ENCODE measurements around the gene CHRNE. TPM values are rescaled to one million over a fixed set of nuclear protein-coding genes. Genes with fewer than 3 reads are reported as not detected.

CHRNE gene
- total and polyA plus RNA-seq, 2 donors (not counting 1 experiment from before 2014, with no cell fraction given) = 0.99 to 4.7 TPM

DNA sequence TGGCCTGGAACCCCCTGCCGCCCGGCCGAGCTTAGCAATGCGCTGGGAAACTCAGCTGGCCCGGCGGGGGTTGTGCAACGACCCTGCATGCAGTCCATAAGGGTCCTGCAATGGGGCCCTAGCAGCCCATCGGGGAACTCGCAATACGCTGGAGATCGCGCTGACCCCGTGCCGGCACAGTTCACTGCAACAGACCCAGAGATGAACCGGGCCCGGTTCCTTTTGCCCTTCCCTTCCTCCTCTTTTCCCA is 36.6 kb upstream of the CHRNE start:
- ATAC-seq (ENCODE audit: low read depth) = no peak
- H3K27me3 ChIP-seq (replicated peaks in 1 of 4; ENCODE audit: control extremely low read depth in 1 of 4, control insufficient read depth in 3 of 4, insufficient read depth in 4 of 4, low read length in 3 of 4) = no peaks in the 10 kb centered on the region
- H3K27ac ChIP-seq (ENCODE audit: low read length in 2 of 2) = peak overlapping the region; percentile 70 to 87
- no peaks in the 10 kb centered on the region for H3K9me3 ChIP-seq (ENCODE audit: control extremely low read depth in 1 of 3, control insufficient read depth in 2 of 3, insufficient read depth in 1 of 3, low read length in 2 of 3)
- H3K4me1 ChIP-seq (ENCODE audit: control insufficient read depth in 2 of 2, insufficient read depth in 2 of 2, low read length in 2 of 2) = peaks cover 45 to 54% of the 10 kb centered on the region in 2 donors
- H3K9me3 Mint-ChIP-seq (ENCODE audit: insufficient read depth) = no peaks in the 10 kb centered on the region
- peaks cover 42% of the 10 kb centered on the region for H3K79me2 ChIP-seq (ENCODE audit: control insufficient read depth, insufficient read depth, low read length)
- H3K4me1 Mint-ChIP-seq = peaks cover 55% of the 10 kb centered on the region
- peak overlapping the region; percentile 95 for H3K27ac Mint-ChIP-seq
- H4K20me1 ChIP-seq (ENCODE audit: control insufficient read depth, insufficient read depth, low read length, poor library complexity, severe bottlenecking) = peaks cover 6% of the 10 kb centered on the region
- H3K36me3 ChIP-seq (replicated peaks in 1 of 2; ENCODE audit: control extremely low read depth in 1 of 2, control insufficient read depth in 1 of 2, extremely low read depth in 1 of 2, insufficient read depth in 2 of 2, low read length in 1 of 2) = peaks cover 0 to 38% of the 10 kb centered on the region in 2 experiments
- no peak for DNase-seq
- H3K4me3 Mint-ChIP-seq = peak overlapping the region; percentile 89
- peak overlapping the region; percentile 68 to 100 (median 86) for H3K4me3 ChIP-seq (ENCODE audit: control extremely low read depth in 1 of 5, extremely low read depth in 1 of 5, insufficient read depth in 1 of 5, low read depth in 2 of 5, low read length in 4 of 5)
- peak overlapping the region; percentile 99 for H3K4me2 ChIP-seq (replicated peaks; ENCODE audit: low read depth, low read length, poor library complexity, severe bottlenecking)
- intact Hi-C loops (cut with micrococcal nuclease) = loop anchor here (2.0 kb wide), 1 partner anchor 31 kb away; no protein-coding TSS in a partner anchor
- peak overlapping the region; percentile 86 for H3K9ac ChIP-seq (ENCODE audit: low read length)
- WGBS (ENCODE audit: insufficient coverage) = 1% methylated on average over 16 of the region's 16 CpGs
- peaks cover under 1% of the 10 kb centered on the region for H3K27me3 Mint-ChIP-seq
- ChIA-PET CTCF (interaction anchor here (0.9 to 3.1 kb wide), 15 partner anchors 9 to 149 kb away, joined by 3 to 24 read pairs (median 6); partner anchors contain the start of genes CAMTA2, CHRNE, INCA1 and KIF1C), POLR2A (interaction anchor here (0.7 to 2.6 kb wide), 12 partner anchors 10 to 796 kb away, joined by 3 to 38 read pairs (median 6); partner anchors contain the start of genes ARRB2, C17orf107, CAMTA2 and CHRNE)
- TF ChIP-seq EZH2 (IDR thresholded peaks at IDR 0.05; ENCODE audit: borderline replicate concordance, insufficient read depth, low read depth, low read length, poor library complexity, severe bottlenecking) (no peak), CTCF (IDR thresholded peaks at IDR 0.05) (no peak)
- H2AFZ ChIP-seq (ENCODE audit: insufficient read depth, low read depth, low read length, poor library complexity, severe bottlenecking) = peak overlapping the region; percentile 78

All from B cell (primary cell).